PFSK-1 (cell line): ENCODE data around the gene EPHA4.

Experiments used
- FOXP2 ChIP-seq: optimal IDR thresholded peaks from 2 replicates; pipeline ENCODE3; 2011; ENCODE audit warnings: borderline replicate concordance, control low read depth, inconsistent platforms; ENCODE audit not compliant: insufficient read depth; ENCODE audit errors: extremely low read length, extremely low read depth
- POLR2AphosphoS5 ChIP-seq: IDR thresholded peaks from 2 replicates; pipeline ENCODE4 v1.6.1; 2012; ENCODE audit warnings: low read depth, mild to moderate bottlenecking, control low read depth, low read length, moderate library complexity
- REST ChIP-seq, 2 experiments: IDR thresholded peaks; 2 replicates each; pipeline versions ENCODE4 v1.6.1 to v1.8.0; 2011 to 2012; ENCODE audit warnings: low read depth in 2 of 2, low read length in 2 of 2, control low read depth in 1 of 2, inconsistent platforms in 1 of 2, mild to moderate bottlenecking in 1 of 2, moderate library complexity in 1 of 2; ENCODE audit not compliant: insufficient read depth in 1 of 2
- SIN3A ChIP-seq: IDR thresholded peaks from 2 replicates; pipeline ENCODE4 v1.6.1; 2012; ENCODE audit warnings: mild to moderate bottlenecking, low read length, moderate library complexity, borderline replicate concordance; ENCODE audit not compliant: insufficient read depth
- TAF1 ChIP-seq: IDR thresholded peaks from 2 replicates; pipeline ENCODE4 v1.6.1; 2012; ENCODE audit warnings: low read length, control low read depth, borderline replicate concordance; ENCODE audit not compliant: insufficient read depth

- TF ChIP-seq SIN3A (no peak), POLR2AphosphoS5 (no peak), TAF1 (no peak), REST (IDR thresholded peaks at IDR 0.05; ENCODE audit: insufficient read depth in 1 of 2, low read depth in 2 of 2, low read length in 2 of 2) (no peak), FOXP2 (no peak)
These were observed 4.8 kb downstream of the EPHA4 start for GRCh38 chr2:221567231-221567760.
